Smooth muscle cell (in vitro differentiated cells): ENCODE measurements around the gene SSNA1. TPM values are rescaled to one million over a fixed set of nuclear protein-coding genes. Genes with fewer than 3 reads are reported as not detected.

ENCODE experiments used
- DNase-seq: peaks from one replicate; lab custom pipeline; 2025; ENCODE audit not compliant: unreplicated experiment; lab: John Stamatoyannopoulos, UW
- H2AFZ ChIP-seq: fragments of 200-600 bp; sonication (generic); 2 replicates; pipeline ENCODE4 v1.6.0; 2016; ENCODE audit warnings: antibody characterized with exemption, low read depth, mild to moderate bottlenecking
- H3F3A ChIP-seq: fragments of 200-600 bp; sonication (generic); 2 replicates; pipeline ENCODE4 v1.6.0; 2017; ENCODE audit warnings: antibody characterized with exemption, low read depth
- H3K27ac ChIP-seq: fragments of 200-600 bp; sonication (generic); 2 replicates; pipeline ENCODE4 v1.5.1; 2016; ENCODE audit warnings: low read depth, mild to moderate bottlenecking
- H3K27me3 ChIP-seq: fragments of 200-600 bp; sonication (generic); 2 replicates; pipeline ENCODE4 v1.6.1; 2016; ENCODE audit warnings: low read depth, mild to moderate bottlenecking
- H3K36me3 ChIP-seq: fragments of 200-600 bp; sonication (generic); 2 replicates; pipeline ENCODE4 v1.5.1; 2016; ENCODE audit warnings: low read depth
- H3K4me1 ChIP-seq: fragments of 200-600 bp; sonication (generic); 2 replicates; pipeline ENCODE4 v1.5.1; 2016; ENCODE audit warnings: low read depth
- H3K4me2 ChIP-seq: fragments of 200-600 bp; sonication (generic); 2 replicates; pipeline ENCODE4 v1.6.0; 2016; ENCODE audit warnings: mild to moderate bottlenecking
- H3K4me3 ChIP-seq: fragments of 200-600 bp; sonication (generic); 2 replicates; pipeline ENCODE4 v1.5.1; 2016; ENCODE audit warnings: mild to moderate bottlenecking
- H3K79me2 ChIP-seq: fragments of 200-600 bp; sonication (generic); 2 replicates; pipeline ENCODE4 v1.6.0; 2016; ENCODE audit warnings: low read depth, mild to moderate bottlenecking
- H3K9ac ChIP-seq: fragments of 200-600 bp; sonication (generic); 2 replicates; pipeline ENCODE4 v1.6.0; 2016; ENCODE audit warnings: low read depth
- H3K9me3 ChIP-seq: fragments of 200-600 bp; sonication (generic); replicated peaks from 2 replicates; pipeline ENCODE4 v1.5.1; 2016; ENCODE audit warnings: low read depth
- H4K20me1 ChIP-seq: fragments of 200-600 bp; sonication (generic); 2 replicates; pipeline ENCODE4 v1.6.0; 2016; ENCODE audit warnings: low read depth
- CTCF ChIP-seq: fragments of 200-600 bp; sonication (generic); IDR thresholded peaks from 2 replicates; pipeline ENCODE4 v1.5.1; 2017; ENCODE audit warnings: borderline replicate concordance, mild to moderate bottlenecking, antibody characterized with exemption; ENCODE audit not compliant: insufficient read depth, poor library complexity, severe bottlenecking
- WGBS: methylation state at CpG from one replicate; pipeline ENCODE4 v1.1.7; 2016; ENCODE audit warnings: low lambda C conversion rate; 5-methylcytosine and 5-hydroxymethylcytosine counted together
- polyA plus RNA-seq: library from polyadenylated mRNA; unstranded; fragments of >200 nt; fragmentation: Nextera tagmentation; extraction: Ambion mirVana; gene quantifications from 2 replicates; pipeline ENCODE4 v1.2.1, GENCODE V29; 2016
- total RNA-seq: library from RNA; depleted of rRNA; stranded (reverse); fragments of >200 nt; gene quantifications from 2 replicates; pipeline ENCODE4 v1.2.3, GENCODE V29; 2014

SSNA1 gene
- total and polyA plus RNA-seq, 2 experiments from 2014 or later, result 69.5 to 84.9 TPM

GRCh38 chr9:137204731-137205125 lies 16.3 kb downstream of the SSNA1 start:
- Histone ChIP-seq H3K4me2 (peak overlapping the region; percentile 98), H3K27ac (peak overlapping the region; percentile 66), H3K27me3 (no peaks in the 10 kb centered on the region), H3K79me2 (peaks cover 46% of the 10 kb centered on the region), H3K4me3 (peak overlapping the region; percentile 98), H3K4me1 (peaks cover 24% of the 10 kb centered on the region), H3K9me3 (no peaks in the 10 kb centered on the region), H3K36me3 (no peaks in the 10 kb centered on the region), H3F3A (no peaks in the 10 kb centered on the region), H2AFZ (no peak overlapping the region), H4K20me1 (peaks cover 1% of the 10 kb centered on the region), H3K9ac (peak overlapping the region; percentile 94)
- no peak for DNase-seq
- TF ChIP-seq CTCF, result no peak
- 37% methylated on average over 21 of the region's 21 CpGs for WGBS

DNA sequence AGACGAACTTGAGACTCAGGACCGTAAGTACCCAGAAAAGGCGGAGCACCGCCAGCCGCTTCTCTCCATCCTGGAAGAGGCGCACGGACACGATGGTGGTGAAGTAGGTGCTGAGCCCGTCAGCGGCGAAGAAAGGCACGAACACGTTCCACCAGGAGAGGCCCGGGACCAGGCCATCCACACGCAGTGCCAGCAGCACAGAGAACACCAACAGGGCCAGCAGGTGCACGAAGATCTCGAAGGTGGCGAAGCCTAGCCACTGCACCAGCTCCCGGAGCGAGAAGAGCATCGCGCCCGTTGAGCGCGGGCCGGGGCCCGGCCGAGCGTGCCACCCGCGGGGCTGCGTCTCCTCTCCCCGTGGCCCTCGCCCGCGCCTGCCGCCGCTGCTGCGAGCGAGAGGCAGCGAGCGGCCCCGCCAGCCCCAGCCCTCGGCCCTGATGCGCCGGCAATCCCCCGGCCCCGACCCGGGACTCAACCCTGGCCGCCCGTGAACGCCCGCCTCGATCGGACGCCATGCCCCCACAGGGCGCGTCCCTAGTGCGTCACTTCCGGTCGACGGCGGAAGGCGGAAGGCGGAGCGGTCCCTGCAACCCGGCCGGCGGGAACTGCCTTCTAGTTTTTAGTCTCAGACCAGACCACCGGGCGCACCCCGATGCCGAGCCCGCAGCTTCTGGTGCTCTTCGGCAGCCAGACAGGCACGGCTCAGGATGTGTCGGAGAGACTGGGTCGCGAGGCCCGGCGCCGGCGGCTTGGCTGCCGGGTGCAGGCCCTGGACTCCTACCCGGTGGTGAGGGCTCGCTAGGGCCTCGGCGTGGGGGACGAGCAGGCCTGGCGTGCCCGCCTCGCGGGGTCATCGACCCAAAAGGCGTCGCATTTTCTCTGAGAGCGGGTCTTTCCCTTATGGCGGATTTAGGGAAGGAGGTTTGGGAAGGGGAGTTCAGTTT lies 16.9 kb downstream of the SSNA1 start, which contains the start of the genes NDOR1 and TMEM203:
NDOR1 (plus strand) TSS at position 575 of the 944 bp plus-strand sequence; CDS start at position 653, 78 bp downstream.
TMEM203 (minus strand) TSS at position 523 of the 944 bp plus-strand sequence; CDS start at position 289, 234 bp downstream.
- Histone ChIP-seq H3K4me2 (peak within 1 kb of the TSS; percentile 98), H2AFZ (peak within 1 kb of the TSS; percentile 75), H3K27ac (peak within 1 kb of the TSS; percentile 66), H3K4me1 (peaks cover 23% of the 10 kb centered on the region), H3K36me3 (no peaks in the 10 kb centered on the region), H3K27me3 (no peaks in the 10 kb centered on the region), H3K4me3 (peak within 1 kb of the TSS; percentile 98), H3K9me3 (no peaks in the 10 kb centered on the region), H4K20me1 (no peaks in the 10 kb centered on the region), H3F3A (no peaks in the 10 kb centered on the region), H3K79me2 (peaks cover 46% of the 10 kb centered on the region), H3K9ac (peak within 1 kb of the TSS; percentile 94)
- under 1% methylated on average over 96 of the region's 98 CpGs for WGBS
- no peak for TF ChIP-seq CTCF
- DNase-seq, result peak; percentile 76

GRCh38 chr9:137206602-137207001 lies 18.1 kb downstream of the SSNA1 start:
- no peak overlapping the region for H3K27ac ChIP-seq
- peak overlapping the region; percentile 94 for H3K9ac ChIP-seq

More at GRCh38 chr9:137206602-137207001, 18.1 kb downstream of the SSNA1 start:
- H3K4me3 ChIP-seq, result peak overlapping the region; percentile 98
- H3K79me2 ChIP-seq, result peaks cover 44% of the 10 kb centered on the region
- WGBS, result 91% methylated on average over 7 of the region's 7 CpGs
- peaks cover 17% of the 10 kb centered on the region for H3K4me1 ChIP-seq
- no peaks in the 10 kb centered on the region for H3K9me3 ChIP-seq
- no peaks in the 10 kb centered on the region for H3K36me3 ChIP-seq
- H3K27me3 ChIP-seq, result no peaks in the 10 kb centered on the region
- no peak overlapping the region for H2AFZ ChIP-seq
- no peak for TF ChIP-seq CTCF
- DNase-seq, result no peak
- H3K4me2 ChIP-seq, result peak overlapping the region; percentile 98
- no peaks in the 10 kb centered on the region for H4K20me1 ChIP-seq
- H3F3A ChIP-seq, result no peaks in the 10 kb centered on the region
